HG02973 (cell line): Measurements from ENCODE around the gene SLC37A3.

Source experiments
- ATAC-seq: cut with Tn5 transposase; IDR thresholded peaks from one replicate; pipeline ENCODE4 v1.9.1; 2021; ENCODE audit warnings: moderate library complexity; ENCODE audit not compliant: unreplicated experiment

SLC37A3 gene

DNA sequence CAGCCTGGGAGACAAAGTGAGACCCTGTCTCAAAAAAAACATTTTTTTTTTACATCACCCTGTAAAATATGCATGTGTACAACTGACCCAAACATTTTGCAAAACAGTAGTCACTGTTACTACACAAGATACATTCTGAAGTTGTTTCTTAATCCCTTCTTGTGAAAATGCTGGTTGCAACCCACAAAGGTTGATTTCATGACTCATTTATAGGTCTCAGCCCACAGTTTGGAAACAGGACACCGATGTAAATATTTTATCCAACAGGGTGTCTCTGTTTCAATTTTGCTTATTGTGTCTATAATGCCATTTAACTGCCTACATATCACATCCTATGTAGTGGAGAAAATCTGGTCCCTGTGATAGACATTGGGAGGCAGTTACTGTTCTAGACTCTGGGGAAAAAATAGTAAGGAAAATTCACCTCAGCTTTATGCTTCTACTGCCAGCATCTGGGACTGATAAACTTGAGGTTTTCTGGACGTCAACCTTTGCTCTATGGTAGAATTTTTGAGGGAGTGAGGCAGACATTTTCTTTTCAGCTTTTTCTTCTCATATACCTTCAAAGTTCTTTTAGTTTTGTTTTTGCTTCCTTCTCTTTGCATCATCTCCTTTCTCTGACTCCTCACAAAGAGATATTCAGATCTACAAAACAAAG is 4.0 kb upstream of the SLC37A3 start:
- ATAC-seq = no peak

DNA sequence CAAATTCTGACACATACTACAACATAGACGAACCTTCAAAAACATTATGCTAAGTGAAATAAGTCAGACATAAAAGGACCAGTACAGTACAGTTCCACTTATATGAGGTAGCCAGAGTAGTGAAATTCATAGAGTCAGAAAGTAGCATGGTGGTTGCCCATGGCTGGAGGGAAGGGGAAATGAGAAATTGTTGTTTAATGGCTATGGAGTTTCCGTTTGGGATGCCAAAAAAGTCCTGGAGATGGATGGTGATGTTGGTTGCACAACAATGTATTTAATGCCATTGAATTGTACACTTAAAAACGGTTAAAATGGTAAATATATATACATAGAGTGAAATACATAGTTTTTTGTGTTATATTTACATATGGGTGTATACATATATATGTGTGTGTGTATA is 2.1 kb upstream of the SLC37A3 start:
- no peak for ATAC-seq

DNA sequence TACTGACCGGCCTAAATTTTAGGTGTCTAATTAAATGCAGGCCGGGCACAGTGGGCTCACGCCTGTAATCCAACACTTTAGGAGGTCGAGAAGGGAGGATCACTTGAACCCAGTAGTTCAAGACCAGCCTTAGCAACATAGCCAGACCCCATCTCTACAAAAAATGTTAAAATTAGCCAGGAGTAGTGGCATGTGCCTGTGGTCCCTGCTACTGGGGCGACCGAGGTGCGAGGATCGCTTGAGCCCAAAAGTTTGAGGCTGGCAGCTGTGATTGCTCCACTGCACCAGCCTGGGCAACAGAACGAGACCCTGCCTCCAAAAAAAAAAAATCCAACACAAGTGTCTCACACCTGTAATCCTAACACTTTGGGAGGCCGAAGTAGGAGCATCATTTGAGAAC is 491 bp upstream of the SLC37A3 start:
- no peak for ATAC-seq

DNA sequence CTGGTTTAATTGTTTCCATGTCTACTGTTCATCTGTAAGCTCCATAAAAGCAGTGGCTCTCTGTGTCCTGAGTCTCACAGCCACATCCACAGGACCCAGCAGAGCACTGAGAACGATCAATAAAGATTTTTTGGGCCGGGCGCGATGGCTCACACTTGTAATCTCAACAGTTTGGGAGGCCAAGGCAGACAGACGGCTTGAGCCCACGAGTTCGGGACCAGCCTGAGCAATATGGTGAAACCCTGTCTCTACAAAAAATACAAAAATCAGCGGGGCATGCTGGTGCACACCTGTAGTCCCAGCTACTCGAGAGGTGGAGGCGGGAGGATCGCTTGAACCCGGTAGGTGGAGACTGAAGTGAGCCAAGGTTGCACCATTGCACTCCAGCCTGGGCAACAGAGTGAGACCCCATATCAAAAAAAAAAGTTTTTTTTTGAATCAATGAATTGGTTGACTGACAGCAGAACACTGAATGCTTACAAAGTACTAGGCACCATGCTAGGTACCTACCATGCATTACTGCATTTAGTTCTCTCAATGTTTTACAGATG is 4.5 kb downstream of the SLC37A3 start:
- no peak for ATAC-seq

DNA sequence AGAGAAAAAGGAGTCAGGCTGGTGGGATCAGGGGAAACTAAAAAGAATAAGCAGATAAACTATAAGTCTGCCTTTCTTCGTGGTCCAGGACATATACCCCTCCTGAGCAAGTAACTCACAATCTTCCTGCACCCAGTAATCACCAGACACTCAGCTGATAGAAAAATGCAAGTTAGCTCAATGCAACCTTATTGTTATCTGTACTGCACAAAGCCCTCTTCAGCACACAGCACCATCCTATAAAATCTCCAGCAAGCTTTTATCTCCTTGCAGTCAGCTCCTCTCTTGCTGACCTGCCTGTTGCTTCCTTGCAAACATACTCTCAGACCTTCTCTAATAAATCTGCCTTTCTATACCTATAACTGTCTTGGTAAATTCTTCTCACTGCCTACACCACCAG is 6.7 kb downstream of the SLC37A3 start:
- no peak for ATAC-seq

DNA sequence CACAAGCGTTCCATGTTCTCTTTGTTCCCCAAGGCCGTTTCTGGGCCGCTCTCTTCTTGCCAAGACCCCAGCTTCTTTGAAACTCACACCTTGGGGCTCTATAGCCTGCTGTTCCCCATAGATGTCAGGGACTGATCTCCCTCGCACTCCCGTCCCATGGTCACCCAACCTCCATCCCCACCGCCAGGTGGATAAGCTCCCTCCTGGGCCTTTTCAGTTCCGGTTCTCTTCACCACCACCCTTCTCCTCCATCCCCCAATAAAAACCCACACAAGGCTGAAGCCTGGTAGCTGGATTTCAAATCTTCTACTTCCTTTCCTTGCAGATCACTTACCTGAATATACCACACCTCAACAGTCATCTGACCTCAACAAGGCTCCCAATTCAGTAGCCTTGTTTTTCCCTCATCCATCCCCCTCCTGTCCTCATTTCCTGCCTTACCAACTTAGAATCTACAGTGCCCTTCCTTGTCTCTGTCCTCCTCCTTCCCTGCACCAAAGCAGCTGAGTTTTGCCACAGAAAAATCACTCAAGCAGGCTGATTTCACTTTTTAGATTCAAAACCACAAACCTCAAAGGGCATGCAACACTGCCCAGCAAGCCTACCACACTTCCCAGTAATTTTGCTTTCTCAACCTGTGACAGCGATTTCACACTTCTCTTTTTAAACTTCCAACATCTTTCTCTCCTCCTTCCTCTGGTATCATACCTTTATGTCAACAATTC is 7.7 kb downstream of the SLC37A3 start:
- peak; percentile 56 for ATAC-seq

DNA sequence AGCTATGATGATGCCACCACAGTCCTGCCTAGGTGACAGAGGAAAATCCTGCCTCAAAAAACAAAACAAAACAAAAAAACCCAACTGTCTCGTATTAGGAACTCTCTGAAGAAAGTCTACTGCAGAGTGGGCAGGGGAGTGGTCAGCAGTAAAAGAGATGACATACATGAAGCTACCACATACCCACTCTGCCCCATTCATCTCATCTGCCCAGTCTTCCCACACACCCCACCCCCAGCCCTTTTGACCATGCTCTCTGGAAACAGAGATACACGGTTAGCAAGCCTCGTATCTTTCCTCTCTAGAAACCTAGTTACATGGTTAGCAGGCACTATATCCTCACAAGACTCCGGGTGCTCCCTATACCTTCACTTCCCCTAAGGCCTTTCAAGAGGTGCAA is 8.3 kb downstream of the SLC37A3 start:
- peak; percentile 19 for ATAC-seq

DNA sequence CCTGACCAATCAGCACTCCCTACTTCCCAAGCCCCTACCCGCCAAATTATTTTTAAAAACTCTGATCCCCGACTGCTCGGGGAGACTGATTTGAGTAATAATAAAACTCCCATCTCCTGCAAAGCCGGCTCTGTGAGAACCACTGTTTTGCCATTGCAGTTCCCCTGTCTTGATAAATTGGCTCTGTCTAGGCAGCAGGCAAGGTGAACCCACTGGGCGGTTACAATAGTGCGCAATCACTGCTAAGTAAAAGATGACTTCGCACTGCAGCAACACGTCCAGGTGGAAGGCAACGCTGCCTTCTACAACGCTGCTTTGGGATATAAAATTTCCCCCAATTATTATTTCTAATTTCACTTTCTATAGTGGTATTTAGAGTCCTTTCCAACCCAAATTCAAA is 8.9 kb downstream of the SLC37A3 start:
- ATAC-seq = no peak

DNA sequence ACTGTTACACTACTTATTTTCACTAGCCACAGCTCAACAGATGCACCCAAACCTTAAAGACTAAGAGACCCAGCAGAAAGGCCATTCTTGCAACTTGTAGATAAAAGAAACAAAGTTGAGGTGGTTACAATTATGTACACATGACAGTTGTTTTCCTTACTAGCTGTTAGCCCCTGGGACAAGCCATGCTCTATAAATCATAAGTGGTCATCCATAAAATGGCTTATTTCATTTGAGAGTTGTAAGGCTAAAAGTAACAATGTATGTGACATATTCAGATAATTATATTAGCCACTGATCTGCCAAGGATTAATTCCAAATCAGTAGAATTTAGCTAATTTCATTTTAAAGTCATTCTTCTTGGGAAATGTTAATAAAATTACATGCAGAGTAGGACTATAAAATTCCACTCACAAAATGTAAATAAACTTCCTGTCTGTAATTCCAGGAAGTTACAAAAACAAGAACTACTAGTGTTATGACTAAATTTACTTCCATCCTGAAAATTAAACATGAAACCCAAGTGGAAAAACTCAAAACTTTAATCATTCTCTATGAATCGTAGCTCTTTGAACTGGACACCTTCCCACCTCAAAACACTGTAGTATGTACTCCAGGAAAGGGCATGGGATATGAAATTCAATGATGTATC is 13.3 kb downstream of the SLC37A3 start:
- no peak for ATAC-seq

DNA sequence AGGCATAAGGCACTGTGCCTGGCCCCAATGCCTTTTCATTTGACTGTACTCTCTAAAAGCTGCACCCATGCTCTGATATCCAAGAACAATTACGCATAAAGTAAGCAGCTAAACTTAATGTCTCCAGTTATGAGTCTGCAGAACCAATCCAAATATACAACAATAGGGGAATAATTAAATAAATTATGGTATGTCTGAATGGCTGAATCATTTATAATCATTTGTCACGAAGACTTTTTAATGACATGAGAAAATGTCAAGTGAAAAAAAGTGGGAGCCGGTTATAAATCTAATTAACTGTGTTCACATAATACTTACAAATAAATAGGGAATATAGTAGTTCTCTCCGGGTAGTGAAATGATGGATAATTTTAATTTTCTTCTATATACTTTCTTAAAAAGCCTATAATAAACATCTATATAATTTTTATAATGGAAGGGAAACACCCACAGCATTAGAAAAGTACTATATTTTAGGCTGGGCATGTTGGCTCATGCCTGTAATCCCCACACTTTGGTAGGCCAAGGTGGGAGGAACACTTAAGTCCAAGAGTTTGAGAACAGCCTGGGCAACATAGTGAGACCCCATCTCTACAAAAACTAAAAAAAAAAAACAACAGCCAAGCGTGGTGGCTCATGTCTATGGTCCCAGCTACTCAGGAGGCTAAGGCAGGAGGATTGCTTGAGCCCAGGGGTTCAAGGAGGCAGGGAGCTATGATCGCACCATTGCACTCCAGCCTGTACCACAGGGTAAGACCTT is 14.2 kb downstream of the SLC37A3 start:
- ATAC-seq = no peak

DNA sequence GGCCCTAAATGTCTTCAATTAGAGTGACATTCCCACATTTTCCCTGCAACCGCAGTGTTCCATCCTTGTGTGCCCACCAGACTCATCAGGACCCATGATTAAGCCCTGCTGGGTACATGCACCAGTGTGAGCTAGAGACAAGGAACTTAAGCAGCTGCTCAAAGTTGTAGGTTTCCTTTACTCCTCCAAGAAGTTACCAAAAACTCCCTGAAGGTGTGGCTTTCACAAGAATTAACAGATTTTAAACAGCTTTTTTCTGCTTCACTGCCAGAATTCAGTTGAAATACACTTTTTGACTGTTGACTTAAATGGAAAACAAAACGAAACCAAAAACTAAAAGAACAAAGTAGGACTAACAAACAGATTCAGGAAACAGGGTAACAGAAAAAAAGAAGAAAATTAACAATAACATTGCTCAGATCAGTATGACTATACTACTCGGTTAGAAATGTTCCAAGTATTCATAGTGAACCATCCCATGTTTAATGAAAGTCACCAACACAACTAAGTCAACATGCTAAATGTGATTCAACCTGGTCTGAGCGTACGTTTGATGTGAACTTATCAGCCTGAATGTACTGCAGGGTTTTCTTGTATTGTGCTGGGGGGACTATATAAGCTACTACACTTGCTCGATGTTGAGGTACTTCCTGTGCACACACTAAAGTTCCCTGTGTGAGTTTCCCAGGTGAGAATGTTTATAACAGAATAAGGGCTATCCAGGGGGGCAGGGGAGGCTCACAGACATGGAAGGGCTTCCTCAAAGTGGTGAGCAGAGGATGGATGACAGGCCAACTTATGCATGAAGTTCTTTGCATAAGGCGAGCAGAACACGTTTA is 22.2 kb downstream of the SLC37A3 start:
- no peak for ATAC-seq

DNA sequence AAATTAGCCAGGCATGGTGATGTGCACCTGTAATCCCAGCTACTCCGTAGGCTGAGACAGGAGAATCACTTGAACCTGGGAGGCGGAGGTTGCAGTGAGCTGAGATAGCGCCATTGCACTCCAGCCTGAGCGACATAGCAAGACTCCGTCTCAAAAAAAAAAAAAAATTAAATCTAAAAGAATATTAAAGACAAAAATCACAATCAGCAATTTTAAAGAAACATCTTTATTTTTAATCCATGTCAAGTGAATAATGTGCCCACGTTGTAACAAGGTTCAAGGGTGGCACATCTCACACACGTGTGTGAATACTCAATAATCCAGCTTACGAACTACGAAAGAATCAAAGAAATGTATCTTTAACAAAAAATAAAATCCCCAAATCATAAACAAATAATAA is 23.0 kb downstream of the SLC37A3 start:
- no peak for ATAC-seq

DNA sequence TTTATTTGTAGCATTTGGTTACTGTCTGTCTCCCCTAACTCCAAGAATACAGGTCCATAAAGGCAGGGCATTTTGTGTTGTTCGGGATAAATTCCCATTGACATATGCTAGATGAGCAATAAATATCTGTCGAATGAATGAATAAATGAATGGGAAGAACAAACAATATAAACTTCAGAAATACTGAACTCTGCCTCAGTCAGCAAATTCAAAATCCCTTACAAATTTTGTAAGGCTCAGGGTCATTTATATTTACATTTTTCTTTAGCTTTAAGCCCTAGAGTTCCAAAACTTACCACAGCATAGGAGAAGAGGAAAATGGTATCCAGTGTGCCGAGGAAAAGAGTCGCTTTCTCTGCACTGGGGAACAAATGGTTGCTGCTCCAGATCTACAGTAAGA is 29.0 kb downstream of the SLC37A3 start:
- no peak for ATAC-seq

DNA sequence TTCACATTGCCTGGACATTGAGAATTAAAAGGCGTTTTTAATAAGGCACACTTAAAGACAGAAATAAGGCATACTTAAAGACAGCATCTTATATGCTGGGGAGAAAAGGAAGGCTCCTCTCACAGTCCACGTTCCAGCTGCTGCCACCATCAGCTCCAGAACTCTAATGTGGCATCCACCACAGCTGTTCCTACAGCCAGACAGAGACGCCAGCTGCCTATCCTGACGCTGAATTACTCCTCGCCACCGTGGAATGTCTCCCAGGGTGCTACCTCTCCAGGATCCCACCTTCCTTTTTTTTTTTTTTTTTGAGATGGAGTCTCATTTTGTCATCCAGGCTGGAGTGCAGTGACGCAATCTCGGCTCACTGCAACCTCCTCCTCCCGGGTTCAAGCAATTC is 30.8 kb downstream of the SLC37A3 start:
- no peak for ATAC-seq

DNA sequence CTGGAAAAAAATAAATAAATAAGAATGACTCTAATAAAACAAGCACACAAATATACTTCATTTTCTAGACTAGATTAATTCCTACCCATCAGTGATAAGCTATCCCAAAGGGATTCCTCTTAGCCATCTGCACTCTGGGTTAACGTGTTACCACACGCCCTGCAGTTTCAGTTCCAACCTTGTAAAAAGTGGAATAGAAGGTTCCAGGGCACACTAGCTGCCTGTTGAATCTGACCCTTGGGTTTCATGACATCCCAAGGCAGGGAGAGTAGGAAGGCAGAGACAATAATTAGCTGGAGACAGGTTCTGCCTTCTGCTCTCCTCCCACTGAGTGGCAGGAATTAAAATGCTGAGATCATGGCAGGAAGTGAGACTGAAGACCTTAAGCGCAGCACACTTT is 33.5 kb downstream of the SLC37A3 start:
- ATAC-seq = no peak

DNA sequence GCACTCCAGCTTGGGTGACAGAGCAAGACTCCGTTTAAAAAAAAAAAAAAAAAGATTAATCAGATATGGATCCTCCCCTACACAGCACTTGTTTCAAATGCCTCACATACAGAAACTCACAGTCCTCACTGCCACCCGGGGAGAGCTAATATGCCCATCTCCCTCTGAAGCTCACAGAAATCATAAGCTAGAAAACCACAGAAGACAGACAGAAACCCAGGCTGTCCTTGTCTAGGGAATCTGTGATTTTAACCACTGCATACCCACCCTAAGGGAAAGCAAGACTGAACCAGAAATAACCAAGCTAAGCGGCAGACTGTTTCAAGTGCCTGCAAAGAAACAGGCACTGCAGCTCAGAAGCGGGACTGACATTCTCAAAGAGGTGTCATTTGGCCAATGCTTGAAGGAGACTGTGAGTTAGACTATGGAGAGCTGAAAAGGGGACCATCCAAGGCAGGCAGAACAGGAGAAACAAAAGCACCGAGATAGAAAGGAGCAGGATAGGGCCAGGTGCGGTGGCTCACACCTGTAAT is 37.6 kb downstream of the SLC37A3 start:
- ATAC-seq = no peak

DNA sequence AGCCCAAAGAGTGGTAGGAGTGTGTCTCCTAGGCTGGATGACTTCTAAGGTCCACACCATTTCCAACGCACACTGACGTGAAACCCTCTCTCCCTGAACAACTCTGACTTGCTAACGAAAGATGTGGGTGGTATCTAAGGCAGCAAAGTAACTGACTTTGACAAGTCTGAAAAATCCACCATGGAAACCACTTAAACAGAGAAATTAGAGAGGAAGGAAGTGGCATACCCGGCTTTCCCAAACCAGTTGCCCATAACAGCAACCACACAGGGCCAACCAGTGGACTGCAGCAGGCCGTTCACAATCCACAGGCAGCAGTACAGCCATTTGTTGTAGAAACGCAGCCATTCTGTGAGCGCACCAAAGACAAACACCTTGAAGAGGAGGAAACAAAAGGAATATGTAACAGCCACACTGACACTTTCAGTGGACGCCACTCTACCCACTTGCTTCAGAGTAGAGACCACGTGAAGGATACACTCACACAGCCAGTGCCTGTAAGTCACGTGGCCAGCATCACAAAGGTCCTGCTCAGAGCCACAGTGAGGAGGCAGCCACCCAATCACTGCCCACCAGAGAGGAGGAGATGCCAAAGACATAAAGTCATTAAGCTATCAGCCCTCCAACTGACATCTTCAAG is 39.8 kb downstream of the SLC37A3 start:
- ATAC-seq = no peak

DNA sequence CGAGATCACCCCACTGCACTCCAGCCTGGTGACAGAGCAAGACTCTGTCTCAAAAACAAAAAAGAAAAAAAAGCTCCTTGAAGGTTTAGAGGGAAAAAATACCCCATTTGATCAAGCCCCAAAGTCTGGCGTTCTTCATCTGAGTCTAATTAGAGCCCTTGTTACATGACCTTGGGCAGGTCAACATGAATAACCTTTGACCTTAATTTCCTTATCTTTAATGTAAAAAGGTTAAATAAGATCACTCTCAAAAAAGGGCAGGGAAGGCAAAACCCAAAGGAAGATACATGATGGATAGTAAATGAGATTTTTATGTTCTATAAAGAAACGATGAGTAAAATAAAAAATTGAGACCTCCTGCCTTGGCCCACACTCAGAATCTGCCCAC is 40.3 kb downstream of the SLC37A3 start:
- no peak for ATAC-seq

DNA sequence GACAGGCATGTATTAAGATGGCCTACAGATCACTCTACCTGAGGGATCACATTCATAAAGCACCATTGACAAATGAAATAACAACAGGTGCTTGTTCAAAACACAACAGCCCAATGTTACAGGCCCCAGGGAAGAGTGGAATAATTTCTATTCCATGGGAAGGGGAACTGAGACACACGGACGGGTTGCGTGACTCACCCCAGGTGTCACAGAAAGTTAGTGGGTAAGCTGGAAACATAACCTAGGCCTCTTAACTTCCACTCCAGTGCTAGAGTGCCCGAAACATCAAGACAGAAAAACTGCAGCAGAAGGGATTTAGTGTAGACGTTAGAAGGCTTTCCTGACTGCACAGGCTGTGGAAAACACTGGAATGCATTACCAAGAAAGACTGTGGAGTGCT is 48.3 kb downstream of the SLC37A3 start:
- ATAC-seq = no peak
